Measurements from ENCODE around the gene ACKR3. TPM values are rescaled to one million over a fixed set of nuclear protein-coding genes. Genes with fewer than 3 reads are reported as not detected.

The ACKR3 gene
- total RNA-seq, 1 donor from 2014 or later, result 70.6 TPM

- Mint-ChIP-seq H3K9me3 (peaks cover 20% of the 10 kb centered on the region), H3K4me1 (peaks cover 23% of the 10 kb centered on the region), H3K4me3 (no peak overlapping the region), H3K36me3 (peaks cover 6% of the 10 kb centered on the region), H3K27ac (no peak overlapping the region), H3K27me3 (ENCODE audit: low read depth) (no peaks in the 10 kb centered on the region)
- TF ChIP-seq CTCF (IDR thresholded peaks at IDR 0.05; ENCODE audit: unreplicated experiment), result no peak
- DNase-seq (ENCODE audit: low spot score in 2 of 2, unreplicated experiment in 2 of 2), result no peak
Measured at GRCh38 chr2:236549165-236549564, 20.5 kb upstream of the ACKR3 start.

- H3K4me3 Mint-ChIP-seq, result no peak overlapping the region
- H3K4me1 Mint-ChIP-seq, result peaks cover 23% of the 10 kb centered on the region
Measured at GRCh38 chr2:236550290-236550689, 19.3 kb upstream of the ACKR3 start.

GRCh38 chr2:236550701-236551465 is 18.7 kb upstream of the ACKR3 start:
- Mint-ChIP-seq H3K4me3 (no peak overlapping the region), H3K27ac (no peak overlapping the region), H3K27me3 (ENCODE audit: low read depth) (no peaks in the 10 kb centered on the region), H3K36me3 (peaks cover 6% of the 10 kb centered on the region), H3K9me3 (peaks cover 31% of the 10 kb centered on the region), H3K4me1 (peaks cover 23% of the 10 kb centered on the region)
- TF ChIP-seq CTCF (IDR thresholded peaks at IDR 0.05; ENCODE audit: unreplicated experiment), result no peak
- DNase-seq (ENCODE audit: low spot score in 2 of 2, unreplicated experiment in 2 of 2), result no peak

More at GRCh38 chr2:236550290-236550689, 19.3 kb upstream of the ACKR3 start:
- H3K9me3 Mint-ChIP-seq, result peaks cover 31% of the 10 kb centered on the region
- no peak for TF ChIP-seq CTCF (IDR thresholded peaks at IDR 0.05; ENCODE audit: unreplicated experiment)
- no peaks in the 10 kb centered on the region for H3K27me3 Mint-ChIP-seq (ENCODE audit: low read depth)
- no peak overlapping the region for H3K27ac Mint-ChIP-seq
- DNase-seq (ENCODE audit: low spot score in 2 of 2, unreplicated experiment in 2 of 2), result no peak
- peaks cover 6% of the 10 kb centered on the region for H3K36me3 Mint-ChIP-seq

DNA sequence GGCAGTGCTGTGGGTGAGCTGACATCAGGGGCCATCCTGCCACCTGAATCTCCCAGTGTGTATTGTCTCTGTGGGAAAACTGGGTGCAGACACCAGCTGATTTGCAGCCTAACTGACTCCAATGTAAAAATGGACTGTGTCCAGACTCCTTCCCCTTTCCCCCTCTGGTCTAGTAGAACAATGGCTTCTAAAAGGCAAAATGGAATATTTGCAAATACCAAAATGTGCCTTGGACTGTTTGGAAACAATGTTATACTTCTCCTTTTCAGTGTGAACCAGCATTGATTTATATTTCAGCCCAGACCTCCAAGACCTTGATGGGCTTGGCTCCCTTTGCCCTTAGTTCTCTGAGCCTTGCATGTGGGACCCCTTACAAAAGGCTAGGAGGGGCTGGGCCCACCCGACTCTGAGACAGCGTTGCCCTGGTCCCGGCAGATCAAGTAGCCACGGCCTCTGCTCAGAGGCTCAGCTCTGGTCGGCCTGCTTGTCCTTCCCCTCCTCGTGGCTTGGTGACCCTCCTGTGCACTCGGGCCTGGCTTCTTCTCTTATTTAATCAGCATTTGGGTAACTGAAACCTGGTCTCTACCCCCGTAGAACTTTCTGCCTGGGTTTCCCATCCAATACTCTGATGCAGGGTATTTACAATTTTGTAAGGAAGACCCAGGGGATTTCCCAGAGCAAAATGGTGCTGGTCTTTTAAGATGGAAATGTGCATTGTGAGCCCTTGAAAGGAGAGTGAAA is 18.0 kb upstream of the ACKR3 start:
- Mint-ChIP-seq H3K4me3 (no peak overlapping the region), H3K4me1 (peaks cover 22% of the 10 kb centered on the region), H3K27ac (peak overlapping the region; percentile 58), H3K36me3 (peaks cover 6% of the 10 kb centered on the region), H3K27me3 (ENCODE audit: low read depth) (no peaks in the 10 kb centered on the region), H3K9me3 (peaks cover 31% of the 10 kb centered on the region)
- no peak for DNase-seq (ENCODE audit: low spot score in 2 of 2, unreplicated experiment in 2 of 2)
- TF ChIP-seq CTCF (IDR thresholded peaks at IDR 0.05; ENCODE audit: unreplicated experiment), result no peak

DNA sequence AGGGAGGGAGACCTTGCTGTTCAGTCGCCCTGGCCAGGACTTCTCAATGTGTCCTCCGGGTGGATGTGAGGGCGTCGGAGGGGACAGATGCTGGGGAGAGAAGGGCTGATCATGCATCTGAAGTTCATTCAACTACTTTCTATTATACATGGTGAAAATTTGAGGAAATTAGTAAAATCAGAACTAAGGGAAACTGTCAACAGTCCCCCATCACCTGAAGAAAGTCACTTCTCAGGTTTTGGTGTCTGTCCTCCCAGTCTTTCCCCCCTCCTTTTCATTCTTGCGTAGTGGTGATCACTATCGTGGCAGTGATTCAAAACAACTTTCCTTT is 17.4 kb upstream of the ACKR3 start:
- no peak for TF ChIP-seq CTCF (IDR thresholded peaks at IDR 0.05; ENCODE audit: unreplicated experiment)
- H3K4me3 Mint-ChIP-seq, result no peak overlapping the region
- peak overlapping the region; percentile 58 for H3K27ac Mint-ChIP-seq
- H3K9me3 Mint-ChIP-seq, result peaks cover 31% of the 10 kb centered on the region
- DNase-seq (ENCODE audit: low spot score in 2 of 2, unreplicated experiment in 2 of 2), result no peak
- no peaks in the 10 kb centered on the region for H3K27me3 Mint-ChIP-seq (ENCODE audit: low read depth)
- peaks cover 6% of the 10 kb centered on the region for H3K36me3 Mint-ChIP-seq
- peaks cover 22% of the 10 kb centered on the region for H3K4me1 Mint-ChIP-seq

Data from mesothelial cell of epicardium (in vitro differentiated cells).